Endothelial cell of umbilical vein (primary cell): ENCODE results near the gene OR51Q1. TPM values are rescaled to one million over a fixed set of nuclear protein-coding genes. Genes with fewer than 3 reads are reported as not detected.

Source experiments
- BruUV-seq: library from RNA; stranded (reverse); fragments of 400-500 nt; replicated peaks from 2 replicates; lab custom pipeline; 2021; lab: Mats Ljungman, UMichigan
- CTCF ChIA-PET: fragments of 300-600, 350-600 bp; sonication (Branson Sonifier 250); formaldehyde crosslinking; loops from one replicate; lab custom pipeline; 2021; ENCODE audit warnings: antibody characterized with exemption, inconsistent platforms; lab: Charles Lee
- POLR2A ChIA-PET: fragments of 300-600, 350-600 bp; sonication (Branson Sonifier 250); formaldehyde crosslinking; loops from one replicate; lab custom pipeline; 2021; ENCODE audit warnings: antibody characterized with exemption, inconsistent platforms; lab: Charles Lee
- DNase-seq: peaks from one replicate; pipeline ENCODE4 v3.0.0-alpha.2; 2011; ENCODE audit warnings: low read depth, low spot score
- FAIRE-seq: peaks from 2 replicates; lab custom pipeline; 2011; peaks lifted over from hg19 to GRCh38; lab: Jason Lieb, UNC
- H2AFZ ChIP-seq: 2 replicates; pipeline ENCODE4 v1.6.0; 2012; ENCODE audit warnings: low read depth, low read length, control low read depth, inconsistent platforms
- H3K27ac ChIP-seq: 2 replicates; pipeline ENCODE4 v1.5.1; 2011; ENCODE audit warnings: low read depth, mild to moderate bottlenecking, control low read depth, low read length, moderate library complexity; ENCODE audit not compliant: insufficient read depth
- H3K27me3 ChIP-seq, 2 experiments: 2 replicates each; pipeline versions ENCODE4 v1.6.0 to v1.6.1; 2011; ENCODE audit warnings: low read length in 2 of 2, mixed read lengths in 1 of 2; ENCODE audit not compliant: control insufficient read depth in 2 of 2, insufficient read depth in 2 of 2
- H3K36me3 ChIP-seq, 2 experiments: 2 replicates in 1 of 2; 3 replicates in 1 of 2; pipeline ENCODE4 v1.5.1; 2011; ENCODE audit warnings: low read length in 2 of 2, mild to moderate bottlenecking in 1 of 2, moderate library complexity in 1 of 2; ENCODE audit not compliant: control insufficient read depth in 2 of 2, insufficient read depth in 2 of 2; ENCODE audit errors: extremely low read depth in 1 of 2
- H3K4me1 ChIP-seq: 3 replicates; pipeline ENCODE4 v1.5.1; 2011; ENCODE audit warnings: mild to moderate bottlenecking, low read length; ENCODE audit not compliant: control insufficient read depth, insufficient read depth; ENCODE audit errors: extremely low read depth
- H3K4me2 ChIP-seq: 2 replicates; pipeline ENCODE4 v1.6.1; 2011; ENCODE audit warnings: low read length, control low read depth, mixed read lengths; ENCODE audit not compliant: insufficient read depth
- H3K4me3 ChIP-seq, 3 experiments: fragments of 200-600 bp in 1 of 3; sonication (generic), shearing (Covaris generic) in 1 of 3; replicated peaks in 1 of 3; 2 replicates each; pipeline ENCODE4 v1.5.1; 2011 to 2016; ENCODE audit warnings: control low read depth in 3 of 3, low read length in 3 of 3, mild to moderate bottlenecking in 2 of 3, inconsistent platforms in 1 of 3, low read depth in 1 of 3, moderate library complexity in 1 of 3; ENCODE audit not compliant: insufficient read depth in 1 of 3
- H3K79me2 ChIP-seq: 2 replicates; pipeline ENCODE4 v1.6.0; 2012; ENCODE audit warnings: low read length, inconsistent platforms; ENCODE audit not compliant: control insufficient read depth, insufficient read depth
- H3K9ac ChIP-seq: replicated peaks from 2 replicates; pipeline ENCODE3; 2011; ENCODE audit warnings: low read length, control low read depth; ENCODE audit not compliant: insufficient read depth; ENCODE audit errors: extremely low read depth
- H3K9me1 ChIP-seq: replicated peaks from 3 replicates; pipeline ENCODE4 v1.6.0; 2011; ENCODE audit warnings: mild to moderate bottlenecking, low read length; ENCODE audit not compliant: control insufficient read depth, insufficient read depth; ENCODE audit errors: extremely low read depth
- H3K9me3 ChIP-seq: replicated peaks from 2 replicates; pipeline ENCODE4 v1.5.1; 2012; ENCODE audit warnings: low read length, inconsistent platforms; ENCODE audit not compliant: control insufficient read depth, insufficient read depth
- H4K20me1 ChIP-seq: replicated peaks from 2 replicates; pipeline ENCODE3; 2011; ENCODE audit warnings: mild to moderate bottlenecking, low read length; ENCODE audit not compliant: control insufficient read depth, insufficient read depth; ENCODE audit errors: extremely low read depth
- CTCF ChIP-seq, 2 donors: IDR thresholded peaks; 1 replicate in 1 of 2; 2 replicates in 1 of 2; pipeline ENCODE4 v1.5.1; 2011; ENCODE audit warnings: low read length in 2 of 2, mild to moderate bottlenecking in 2 of 2, moderate library complexity in 2 of 2, control low read depth in 1 of 2, inconsistent platforms in 1 of 2, low read depth in 1 of 2; ENCODE audit not compliant: insufficient read depth in 1 of 2; ENCODE audit errors: extremely low read depth in 1 of 2
- EZH2 ChIP-seq: IDR thresholded peaks from 2 replicates; pipeline ENCODE4 v1.6.1; 2012; ENCODE audit warnings: borderline replicate concordance, low read depth, mild to moderate bottlenecking, moderate library complexity, low read length, inconsistent platforms; ENCODE audit not compliant: severe bottlenecking
- FOS ChIP-seq: IDR thresholded peaks from 2 replicates; pipeline ENCODE4 v1.6.1; 2011; ENCODE audit warnings: mild to moderate bottlenecking, low read length, moderate library complexity, borderline replicate concordance; ENCODE audit not compliant: insufficient read depth
- GATA2 ChIP-seq: IDR thresholded peaks from 2 replicates; pipeline ENCODE4 v1.7.0; 2011; ENCODE audit warnings: low read depth, mild to moderate bottlenecking, moderate library complexity, mixed read lengths, low read length; ENCODE audit not compliant: insufficient read length, insufficient read depth
- JUN ChIP-seq: IDR thresholded peaks from 2 replicates; pipeline ENCODE4 v1.6.1; 2011; ENCODE audit warnings: borderline replicate concordance, low read depth; ENCODE audit not compliant: insufficient read length, insufficient read depth
- MAX ChIP-seq: IDR thresholded peaks from 2 replicates; pipeline ENCODE4 v1.6.1; 2011; ENCODE audit not compliant: insufficient read depth, insufficient read length
- MYC ChIP-seq: IDR thresholded peaks from one replicate; pipeline ENCODE4 v1.6.1; 2011; ENCODE audit warnings: mild to moderate bottlenecking, low read depth, low read length
- POLR2A ChIP-seq: IDR thresholded peaks from 2 replicates; pipeline ENCODE4 v1.6.1; 2012; ENCODE audit warnings: low read depth, mild to moderate bottlenecking, control low read depth, low read length
- POLR2AphosphoS5 ChIP-seq: IDR thresholded peaks from 2 replicates; pipeline ENCODE4 v1.6.1; 2012; ENCODE audit warnings: low read depth, mild to moderate bottlenecking, control low read depth, low read length, moderate library complexity; ENCODE audit not compliant: insufficient read depth
- dilution Hi-C: fragments of 300-500 bp; cut with MboI; formaldehyde crosslinking; loops from one replicate; pipeline ENCODE4 v1.15.0; 2019; ENCODE audit warnings: low sequenced_read_pairs; ENCODE audit not compliant: extremely low pct_ligation_motif_present
- intact Hi-C: fragments of 100-400 bp; cut with micrococcal nuclease; formaldehyde crosslinking; loops from one replicate; pipeline ENCODE4 v1.10.0; 2022
- polyA plus RNA-seq, 4 experiments: library from polyadenylated mRNA; depleted of rRNA in 3 of 4; stranded (reverse) in 3 of 4; unstranded in 1 of 4; fragments of >200 nt; gene quantifications; 2 replicates each; pipeline versions ENCODE4 v1.2.1 to v1.2.3, GENCODE V29; 2011 to 2012; ENCODE audit warnings: missing spikeins in 1 of 4
- total RNA-seq: library from RNA; stranded (reverse); gene quantifications from 2 replicates; pipeline ENCODE4 v1.2.3, GENCODE V29; 2021

The OR51Q1 gene
- total and polyA plus RNA-seq, 2 donors (not counting 3 experiments of a cell fraction or from before 2014, with no cell fraction given), result not detected

- H3K9me3 ChIP-seq, result no peaks in the 10 kb centered on the region
- H3K4me2 ChIP-seq, result no peak overlapping the region
- H3K79me2 ChIP-seq, result no peaks in the 10 kb centered on the region
- no peak for DNase-seq
- H3K27me3 ChIP-seq, result no peaks in the 10 kb centered on the region
- TF ChIP-seq MYC, result no peak
- no peak for TF ChIP-seq FOS
- TF ChIP-seq CTCF (IDR thresholded peaks at IDR 0.05; ENCODE audit: extremely low read depth in 1 of 2, insufficient read depth in 1 of 2, low read depth in 1 of 2, low read length in 2 of 2), result no peak
- no peak for TF ChIP-seq POLR2AphosphoS5
- no peak for TF ChIP-seq EZH2
- no peak for TF ChIP-seq JUN
- no peak for TF ChIP-seq MAX
- no peak for TF ChIP-seq GATA2
- no peak for TF ChIP-seq POLR2A
- no TSS peak for BruUV-seq
- H3K27ac ChIP-seq, result no peak overlapping the region
- no peaks in the 10 kb centered on the region for H4K20me1 ChIP-seq
- H2AFZ ChIP-seq, result no peak overlapping the region
- FAIRE-seq, result no peak
- CTCF ChIA-PET, result no interaction called here
- dilution Hi-C loops, result no loop called here
- no peaks in the 10 kb centered on the region for H3K36me3 ChIP-seq
- intact Hi-C loops, result no loop called here
- H3K9me1 ChIP-seq, result no peaks in the 10 kb centered on the region
- H3K9ac ChIP-seq, result no peak overlapping the region
- no peaks in the 10 kb centered on the region for H3K4me1 ChIP-seq
- POLR2A ChIA-PET, result no interaction called here
- H3K4me3 ChIP-seq, result no peak overlapping the region
Observed at GRCh38 chr11:5423131-5423530, 1.2 kb downstream of the OR51Q1 start.
